GM18505 (cell line): Measurements from ENCODE around the gene GIMAP6.
"Not testable (repeated sequence)": the region's sequence is repeated elsewhere in the genome, so short reads cannot be mapped to it uniquely, and the experiment has no call there.

Experiments
- ATAC-seq: cut with Tn5 transposase; IDR thresholded peaks from one replicate; pipeline ENCODE4 v1.9.1; 2021; ENCODE audit not compliant: unreplicated experiment
- POLR2A ChIP-seq: IDR thresholded peaks from 4 replicates; pipeline ENCODE4 v1.6.1; 2011; ENCODE audit warnings: borderline replicate concordance; ENCODE audit not compliant: insufficient read depth, insufficient read length; ENCODE audit errors: extremely low read depth

Gene GIMAP6

DNA sequence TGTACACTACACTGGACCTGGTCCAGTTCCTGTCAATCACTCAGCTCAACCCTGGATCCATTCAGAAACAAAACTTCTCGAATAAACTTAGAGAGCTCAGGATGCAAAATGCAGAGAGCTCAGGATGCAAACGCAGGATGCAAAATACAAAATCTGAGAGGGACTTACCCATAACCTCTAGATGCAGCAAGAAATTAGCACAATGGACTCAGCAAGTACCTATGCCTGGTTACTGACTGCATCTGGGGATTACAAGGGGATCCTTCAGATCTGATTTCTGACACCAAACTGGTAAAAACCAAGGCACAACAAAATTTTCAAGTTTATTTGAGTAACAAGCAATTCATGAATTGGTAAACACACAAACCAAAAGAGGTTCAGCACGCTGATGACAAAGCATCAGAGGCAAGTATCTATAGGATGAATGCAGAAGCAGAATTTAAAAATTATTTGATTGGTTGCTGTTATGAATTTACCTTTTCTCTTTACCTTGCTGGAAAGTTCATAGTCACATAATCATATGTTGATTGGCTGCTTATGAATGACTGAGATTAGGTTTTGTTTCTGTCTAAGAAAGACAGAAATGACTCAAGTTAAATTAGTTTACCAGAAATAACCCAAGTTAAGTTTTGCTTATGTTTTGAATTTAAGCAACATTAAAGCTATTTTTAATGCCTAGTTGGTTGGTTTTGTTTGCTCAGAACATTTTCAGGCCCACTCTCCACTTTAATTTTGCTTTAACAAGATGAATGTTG is 11.4 kb downstream of the GIMAP6 start:
- ATAC-seq, result no peak
- TF ChIP-seq POLR2A, result no peak

- no peak for TF ChIP-seq POLR2A
- ATAC-seq, result no peak
These were observed 12.1 kb downstream of the GIMAP6 start for GRCh38 chr7:150620061-150620460.

DNA sequence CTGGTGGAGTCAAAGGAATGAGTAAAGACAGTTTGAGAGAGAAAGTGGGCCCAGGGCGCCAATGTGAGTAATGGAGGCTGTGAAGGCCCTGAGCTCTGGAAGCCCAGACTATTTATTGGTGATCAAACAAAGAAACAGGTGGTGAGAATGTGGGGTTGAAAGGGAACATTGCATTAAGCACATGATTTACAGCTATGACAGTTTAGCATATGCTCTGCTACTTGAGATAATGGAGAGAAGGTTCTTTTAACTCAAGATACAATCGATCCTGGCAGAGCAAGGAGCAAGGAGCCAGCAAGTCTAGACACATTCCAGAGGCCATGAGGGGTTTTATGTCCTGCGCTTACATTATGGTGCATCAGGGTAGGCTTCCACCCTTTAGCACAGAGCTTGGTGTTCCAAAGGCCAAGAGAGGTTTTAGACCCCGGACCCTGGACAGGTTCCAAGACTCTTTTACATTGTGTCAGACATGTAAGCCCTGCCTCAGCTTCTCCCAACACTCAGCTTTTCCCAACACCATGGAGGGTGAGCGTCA is 16.9 kb downstream of the GIMAP6 start:
- ATAC-seq, result not testable (repeated sequence)

DNA sequence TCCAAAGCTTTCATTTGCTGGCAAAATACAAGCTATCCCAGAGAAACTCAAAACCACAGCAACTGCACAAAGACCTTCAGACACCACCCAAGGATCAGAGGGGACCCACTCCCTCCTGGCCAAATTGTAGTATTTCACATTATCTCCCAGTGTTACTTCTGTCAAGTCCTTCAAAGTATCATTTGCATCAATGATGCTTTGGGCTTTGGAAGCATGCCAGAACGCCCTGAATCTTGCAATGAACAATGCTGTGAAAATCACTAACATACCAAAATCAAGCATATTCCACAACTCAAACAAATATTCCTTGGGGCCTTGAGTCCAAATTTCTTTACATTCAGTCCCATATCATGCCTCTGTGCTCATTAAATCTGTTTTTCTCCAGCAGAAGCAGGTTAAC is 17.8 kb downstream of the GIMAP6 start:
- ATAC-seq, result not testable (repeated sequence)

DNA sequence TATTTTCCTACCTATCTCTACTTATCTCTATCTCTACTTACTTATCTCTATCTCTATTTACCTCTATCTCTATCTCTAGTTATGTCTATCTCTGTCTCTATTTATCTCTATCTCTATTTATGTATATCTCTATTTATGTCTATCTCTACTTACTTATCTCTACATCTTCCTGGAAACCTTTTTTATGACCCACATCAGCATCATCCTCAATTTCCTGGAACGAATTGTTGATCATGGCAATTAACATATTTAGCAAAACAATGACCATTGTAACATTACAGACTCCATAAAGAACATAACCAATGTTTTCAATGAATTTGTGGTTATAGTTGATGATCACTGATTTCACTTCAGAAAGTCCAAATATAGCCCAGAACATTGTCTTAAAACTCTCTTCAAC is 18.3 kb downstream of the GIMAP6 start:
- no peak for ATAC-seq
- TF ChIP-seq POLR2A, result no peak

GRCh38 chr7:150612925-150613324 is 19.3 kb downstream of the GIMAP6 start:
- no peak for ATAC-seq
- no peak for TF ChIP-seq POLR2A

DNA sequence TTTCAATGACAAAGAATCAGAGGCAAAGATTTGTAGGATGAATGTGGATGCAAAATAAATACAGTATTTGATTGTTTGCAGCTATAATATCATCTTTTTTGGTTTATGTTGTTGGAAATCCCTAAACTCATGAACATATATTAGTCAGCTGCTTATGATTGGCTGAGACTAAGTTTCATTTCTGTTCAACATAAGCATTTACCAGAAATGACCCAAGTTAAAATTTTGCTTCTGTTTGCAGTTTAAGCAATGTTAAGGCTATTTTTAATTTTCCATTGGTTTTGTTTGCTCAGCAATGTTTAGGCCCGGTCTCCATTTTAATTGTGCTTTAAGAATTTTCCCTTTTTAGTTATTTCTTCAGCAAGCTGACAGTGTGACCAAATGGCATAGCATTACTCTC is 22.0 kb downstream of the GIMAP6 start:
- TF ChIP-seq POLR2A, result no peak
- no peak for ATAC-seq

DNA sequence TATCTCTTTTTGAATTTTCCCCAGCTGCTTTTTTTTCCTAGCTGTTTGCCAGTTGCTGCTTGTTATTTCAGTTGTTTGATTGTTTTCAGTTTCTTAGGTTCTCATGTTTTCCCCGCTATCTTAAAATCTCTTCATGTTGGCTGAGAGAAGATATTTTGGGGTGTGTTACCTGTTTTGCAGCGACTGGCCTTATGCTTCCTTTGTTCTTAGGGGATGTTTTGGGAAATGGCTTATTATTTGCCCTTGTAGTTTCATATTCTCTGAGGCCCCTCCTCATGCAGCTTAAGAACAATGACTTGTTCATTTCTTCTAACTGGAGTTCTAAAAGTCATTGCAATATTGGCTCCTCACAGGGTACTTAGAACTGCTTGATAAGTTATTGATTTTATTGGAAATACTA is 28.6 kb downstream of the GIMAP6 start:
- not testable (repeated sequence) for ATAC-seq

DNA sequence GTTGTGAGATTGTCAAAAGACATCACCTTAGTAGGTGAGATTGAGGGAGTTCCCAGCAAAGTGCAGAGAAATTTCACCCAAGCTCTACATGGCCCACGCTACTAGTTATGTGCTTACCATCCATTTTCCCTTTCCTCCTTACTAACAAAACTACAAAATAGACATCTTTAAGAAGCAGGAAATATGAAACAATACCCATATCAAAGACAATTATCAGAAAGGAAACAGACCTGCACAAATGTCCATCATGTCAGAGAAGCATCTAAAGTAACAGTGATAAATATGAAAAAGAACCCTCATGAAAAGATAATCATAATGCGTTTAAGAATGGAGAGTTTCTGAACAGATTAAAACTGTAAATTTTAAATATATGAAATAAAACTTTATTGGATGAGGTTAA is 36.8 kb downstream of the GIMAP6 start:
- no peak for TF ChIP-seq POLR2A
- ATAC-seq, result no peak

DNA sequence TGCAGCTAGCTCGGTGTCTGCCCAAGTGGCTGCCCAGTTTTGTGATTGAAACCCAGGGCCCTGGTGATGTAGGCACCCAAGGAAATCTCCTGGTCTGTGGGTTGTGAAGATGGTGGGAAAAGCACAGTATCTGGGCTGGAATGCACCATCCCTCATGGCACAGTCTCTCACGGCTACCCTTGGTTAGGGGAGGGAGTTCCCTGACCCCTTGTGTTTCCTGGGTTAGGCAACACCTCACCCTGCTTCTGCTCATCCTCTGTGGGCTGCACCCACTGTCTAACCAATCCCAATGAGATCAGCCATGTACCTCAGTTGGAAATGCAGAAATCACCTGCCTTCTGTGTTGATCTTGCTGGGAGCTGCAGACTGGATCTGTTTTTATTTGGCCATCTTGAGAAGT is 37.4 kb downstream of the GIMAP6 start:
- TF ChIP-seq POLR2A, result no peak
- no peak for ATAC-seq

- no peak for TF ChIP-seq POLR2A
- no peak for ATAC-seq
These were observed 44.6 kb downstream of the GIMAP6 start for GRCh38 chr7:150587551-150587950.

DNA sequence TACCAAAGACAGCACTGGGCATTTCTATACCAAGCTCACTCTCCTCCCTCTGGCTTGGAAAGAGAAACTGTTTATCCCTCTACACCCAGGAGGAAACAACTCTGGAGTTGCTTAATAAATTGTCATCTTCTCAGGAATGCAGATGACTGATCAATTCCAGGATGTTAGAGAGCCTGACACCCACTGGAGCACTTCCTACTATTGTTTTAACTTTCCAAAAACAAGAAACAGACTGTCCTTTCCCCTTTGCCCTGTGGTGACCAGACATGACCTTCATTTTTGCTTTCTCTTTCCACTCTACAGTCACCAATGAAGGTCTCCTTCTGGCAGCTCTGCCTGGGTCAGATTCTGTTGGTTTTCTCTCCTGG is 45.4 kb downstream of the GIMAP6 start:
- ATAC-seq, result no peak
- no peak for TF ChIP-seq POLR2A

GRCh38 chr7:150586068-150586784 is 46.0 kb downstream of the GIMAP6 start:
- no peak for ATAC-seq

DNA sequence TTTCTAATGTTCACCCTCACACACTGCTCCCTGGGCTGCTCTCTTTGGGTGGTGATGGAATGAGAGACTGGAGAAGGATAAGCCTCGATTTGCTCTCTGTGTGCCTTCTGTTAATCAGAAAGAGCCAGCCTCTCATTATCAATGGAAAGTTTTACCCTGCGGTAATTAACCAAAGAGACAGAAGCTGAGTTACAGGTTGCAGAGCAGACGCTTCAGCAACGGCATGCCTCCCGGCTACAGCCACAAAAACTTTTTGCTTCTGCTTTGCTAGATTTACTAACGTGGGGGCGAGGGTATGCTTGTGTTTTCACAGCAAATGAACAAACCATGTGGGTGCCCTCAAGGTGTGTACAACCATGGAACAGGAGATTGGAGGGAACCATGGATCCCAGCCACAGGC is 47.0 kb downstream of the GIMAP6 start:
- no peak for ATAC-seq
- TF ChIP-seq POLR2A, result no peak

More at GRCh38 chr7:150586068-150586784, 46.0 kb downstream of the GIMAP6 start:
- no peak for TF ChIP-seq POLR2A
